ENCODE data around the gene MEIS2.

DNA sequence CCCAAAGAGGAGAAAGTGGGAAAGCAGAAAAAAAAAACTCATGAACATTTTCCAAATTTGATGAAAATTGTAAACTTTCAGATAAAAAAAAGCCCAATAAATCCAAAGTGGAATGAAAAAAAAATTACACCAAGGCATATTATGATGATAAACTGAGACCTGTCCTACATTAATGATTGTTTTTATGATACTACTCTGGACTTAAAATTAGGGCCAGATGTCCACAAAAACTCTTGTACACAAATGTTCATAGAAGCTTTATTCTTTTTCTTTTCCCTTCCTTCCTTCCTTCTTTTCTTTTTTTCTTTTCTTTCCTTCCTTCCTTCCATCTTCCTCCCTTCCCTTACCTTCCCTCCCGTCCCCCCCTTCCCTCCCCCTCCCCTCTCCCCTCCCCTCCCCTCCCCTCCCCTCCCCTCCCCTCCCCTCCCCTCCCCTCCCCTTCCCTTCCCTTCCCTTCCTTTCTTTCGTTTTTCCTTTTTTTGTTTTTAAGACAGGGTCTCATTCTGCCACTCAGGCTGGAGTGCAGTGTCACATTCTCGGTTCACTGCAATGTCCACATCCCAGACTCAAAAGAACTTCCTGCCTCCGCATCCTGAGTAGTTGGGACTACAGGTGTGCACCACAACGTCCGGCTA, 243.9 kb downstream of the MEIS2 start:
- TF ChIP-seq, protein P1, sequence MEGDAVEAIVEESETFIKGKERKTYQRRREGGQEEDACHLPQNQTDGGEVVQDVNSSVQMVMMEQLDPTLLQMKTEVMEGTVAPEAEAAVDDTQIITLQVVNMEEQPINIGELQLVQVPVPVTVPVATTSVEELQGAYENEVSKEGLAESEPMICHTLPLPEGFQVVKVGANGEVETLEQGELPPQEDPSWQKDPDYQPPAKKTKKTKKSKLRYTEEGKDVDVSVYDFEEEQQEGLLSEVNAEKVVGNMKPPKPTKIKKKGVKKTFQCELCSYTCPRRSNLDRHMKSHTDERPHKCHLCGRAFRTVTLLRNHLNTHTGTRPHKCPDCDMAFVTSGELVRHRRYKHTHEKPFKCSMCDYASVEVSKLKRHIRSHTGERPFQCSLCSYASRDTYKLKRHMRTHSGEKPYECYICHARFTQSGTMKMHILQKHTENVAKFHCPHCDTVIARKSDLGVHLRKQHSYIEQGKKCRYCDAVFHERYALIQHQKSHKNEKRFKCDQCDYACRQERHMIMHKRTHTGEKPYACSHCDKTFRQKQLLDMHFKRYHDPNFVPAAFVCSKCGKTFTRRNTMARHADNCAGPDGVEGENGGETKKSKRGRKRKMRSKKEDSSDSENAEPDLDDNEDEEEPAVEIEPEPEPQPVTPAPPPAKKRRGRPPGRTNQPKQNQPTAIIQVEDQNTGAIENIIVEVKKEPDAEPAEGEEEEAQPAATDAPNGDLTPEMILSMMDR (IDR thresholded peaks at IDR 0.05; ENCODE audit: borderline replicate concordance, extremely low read depth, low read length, poor library complexity, severe bottlenecking): no peak
- TF ChIP-seq EZH2 (IDR thresholded peaks at IDR 0.05; ENCODE audit: borderline replicate concordance, low read depth, low read length, severe bottlenecking): no peak

Data from DND-41 (cell line).